Spleen (tissue), 11 donors: ENCODE measurements around the gene MRPS10. TPM values are rescaled to one million over a fixed set of nuclear protein-coding genes. Genes with fewer than 3 reads are reported as not detected.

Experiments used
- DNase-seq: peaks from one replicate; pipeline ENCODE4 v3.0.0-alpha.2; 2020
- H3K27ac ChIP-seq, 8 donors: fragments of 200-600 bp; sonication (generic) in 7 of 8; 1 replicate in 4 of 8; 2 replicates in 4 of 8; pipeline versions ENCODE4 v1.5.0 to v1.8.0; 2016 to 2021; ENCODE audit warnings: inconsistent platforms in 4 of 8, mild to moderate bottlenecking in 4 of 8, moderate library complexity in 1 of 8
- H3K27me3 ChIP-seq, 7 donors: fragments of 200-600 bp; sonication (generic) in 6 of 7; replicated peaks in 1 of 7; 1 replicate in 4 of 7; 2 replicates in 3 of 7; pipeline versions ENCODE4 v1.5.0 to v1.8.0; 2016 to 2021; ENCODE audit warnings: inconsistent platforms in 3 of 7, mild to moderate bottlenecking in 1 of 7
- H3K36me3 ChIP-seq, 6 donors: fragments of 200-600 bp; sonication (generic) in 5 of 6; 1 replicate in 4 of 6; 2 replicates in 2 of 6; pipeline versions ENCODE4 v1.5.0 to v1.8.0; 2016 to 2021; ENCODE audit warnings: inconsistent platforms in 2 of 6
- H3K4me1 ChIP-seq, 6 donors: fragments of 200-600 bp; sonication (generic) in 5 of 6; 1 replicate in 3 of 6; 2 replicates in 3 of 6; pipeline versions ENCODE4 v1.5.0 to v1.8.0; 2016 to 2021; ENCODE audit warnings: inconsistent platforms in 3 of 6
- H3K4me3 ChIP-seq, 8 donors: fragments of 200-600 bp; sonication (generic) in 7 of 8; 1 replicate in 4 of 8; 2 replicates in 4 of 8; pipeline versions ENCODE4 v1.5.0 to v1.8.0; 2016 to 2021; ENCODE audit warnings: inconsistent platforms in 4 of 8, mild to moderate bottlenecking in 4 of 8, moderate library complexity in 2 of 8
- H3K9me3 ChIP-seq, 8 donors: fragments of 200-600 bp; sonication (generic) in 7 of 8; 1 replicate in 4 of 8; 2 replicates in 4 of 8; pipeline versions ENCODE4 v1.5.0 to v1.8.0; 2016 to 2021; ENCODE audit warnings: inconsistent platforms in 4 of 8
- CTCF ChIP-seq, 11 experiments: fragments of 200-600 bp in 7 of 11; fragments of 450-650 bp in 4 of 11; sonication (generic) in 4 of 11; IDR thresholded peaks in 8 of 11; conservative IDR thresholded peaks in 3 of 11; 1 replicate in 7 of 11; 2 replicates in 4 of 11; pipeline versions ENCODE4 v1.4.0 to v1.8.0; 2016 to 2021; ENCODE audit warnings: antibody characterized with exemption in 11 of 11, inconsistent platforms in 4 of 11, mild to moderate bottlenecking in 1 of 11
- POLR2A ChIP-seq, 3 donors: fragments of 450-650 bp; IDR thresholded peaks; one replicate each; pipeline ENCODE4 v1.5.1; 2017; ENCODE audit warnings: antibody characterized with exemption in 3 of 3, mild to moderate bottlenecking in 1 of 3
- POLR2AphosphoS5 ChIP-seq, 3 donors: sonication (generic); formaldehyde crosslinking; IDR thresholded peaks; one replicate each; pipeline ENCODE4 v1.5.1; 2017; ENCODE audit warnings: antibody characterized with exemption in 3 of 3
- WGBS, 5 donors: extraction: QIAGEN DNeasy Blood & Tissue Kit in 3 of 5; methylation state at CpG; one replicate each; pipeline versions ENCODE4 v1.1.5 to v1.1.7; 2013 to 2018; 5-methylcytosine and 5-hydroxymethylcytosine counted together
- intact Hi-C: fragments of 100-400 bp; cut with DNase I; formaldehyde crosslinking; loops from one replicate; pipeline ENCODE4 v1.15.0; 2023; ENCODE audit warnings: low total_unique reads
- polyA plus RNA-seq, 3 donors: library from polyadenylated mRNA; stranded (reverse); fragments of 200-250 nt; gene quantifications; one replicate each; pipeline ENCODE4 v1.2.1, GENCODE V29; 2013
- total RNA-seq, 7 donors: library from RNA; depleted of rRNA in 3 of 7; stranded (reverse); fragments of >200 nt in 3 of 7; fragmentation: NEBNext Ultra II Directional in 4 of 7; extraction: Animal tissue kit (Norgen Biotek cat#: 25700) in 4 of 7; gene quantifications; one replicate each; pipeline versions ENCODE4 v1.1.0 to v1.2.1, GENCODE V29; 2016 to 2021
- donor health status: healthy with polysubstance abuse.
- donor health status: DM: no; HTN: no; CAD: no; lungs with moderate emphysema.
- donor health status: DM: no; HTN: no; CAD: no.
- donor health status: Bipolar disorder and iron deficiency.
- donor health status: healthy.
- donor health status: DM: no; HTN: no; CAD: no.
- donor health status: DM: yes; HTN: yes; CAD: no.

Gene MRPS10
- total and polyA plus RNA-seq, 10 donors: 17.2 to 32.3 (median 27.0) TPM

GRCh38 chr6:42264162-42264851 lies 46.6 kb upstream of the MRPS10 start:
- Histone ChIP-seq H3K27ac (no peak overlapping the region), H3K36me3 (peaks cover 0 to 47% (median 11%) of the 10 kb centered on the region in 6 donors), H3K27me3 (no peaks in the 10 kb centered on the region), H3K9me3 (no peaks in the 10 kb centered on the region), H3K4me1 (peaks cover 0 to 24% (median 3%) of the 10 kb centered on the region in 6 donors), H3K4me3 (no peak overlapping the region)
- 77 to 92% (median 82%) methylated on average over 10 of the region's 10 CpGs for WGBS, 5 donors
- intact Hi-C loops: no loop called here
- DNase-seq: no peak
- no peak for TF ChIP-seq POLR2A (IDR thresholded peaks at IDR 0.05)
- no peak for TF ChIP-seq POLR2AphosphoS5 (IDR thresholded peaks at IDR 0.05)
- no peak for TF ChIP-seq CTCF (IDR thresholded peaks at IDR 0.05 in 8 of 11, conservative IDR thresholded peaks at IDR 0.05 in 3 of 11)

GRCh38 chr6:42263165-42263728 lies 45.6 kb upstream of the MRPS10 start:
- TF ChIP-seq POLR2AphosphoS5 (IDR thresholded peaks at IDR 0.05) (peak in 1 of 3 donors; percentile 21), CTCF (IDR thresholded peaks at IDR 0.05 in 8 of 11, conservative IDR thresholded peaks at IDR 0.05 in 3 of 11) (no peak)
- Histone ChIP-seq H3K4me3 (no peak overlapping the region), H3K4me1 (peaks cover 0 to 31% (median 7%) of the 10 kb centered on the region in 6 donors), H3K36me3 (peaks cover 0 to 46% (median 4%) of the 10 kb centered on the region in 6 donors), H3K27ac (peak overlapping the region in 4 of 8 donors; percentile 4 to 39 (median 18)), H3K9me3 (no peaks in the 10 kb centered on the region), H3K27me3 (no peaks in the 10 kb centered on the region)
- 91 to 97% (median 95%) methylated on average over 19 to 24 of the region's 24 CpGs for WGBS, 5 donors
- DNase-seq: no peak
- intact Hi-C loops: no loop called here

GRCh38 chr6:42260972-42261371 lies 43.3 kb upstream of the MRPS10 start:
- no peaks in the 10 kb centered on the region for H3K27me3 ChIP-seq
- peak overlapping the region in 6 of 8 donors; percentile 8 to 71 (median 49) for H3K27ac ChIP-seq
- intact Hi-C loops: no loop called here

More at GRCh38 chr6:42260972-42261371, 43.3 kb upstream of the MRPS10 start:
- DNase-seq: no peak
- Histone ChIP-seq H3K9me3 (no peaks in the 10 kb centered on the region), H3K36me3 (peaks cover 0 to 56% (median 2%) of the 10 kb centered on the region in 6 donors), H3K4me3 (no peak overlapping the region), H3K4me1 (peaks cover 0 to 44% (median 17%) of the 10 kb centered on the region in 6 donors)
- 61 to 79% (median 65%) methylated on average over 7 to 11 of the region's 11 CpGs for WGBS, 5 donors
- peak in 7 of 11 experiments; percentile 30 to 72 (median 48) for TF ChIP-seq CTCF (IDR thresholded peaks at IDR 0.05 in 8 of 11, conservative IDR thresholded peaks at IDR 0.05 in 3 of 11)
- no peak for TF ChIP-seq POLR2A (IDR thresholded peaks at IDR 0.05)
- TF ChIP-seq POLR2AphosphoS5 (IDR thresholded peaks at IDR 0.05): peak in 1 of 3 donors; percentile 49
